ENCODE data around the gene PROX1.

The PROX1 gene

GRCh38 chr1:213979751-213980586 is 7.8 kb upstream of the PROX1 start:
- DNase-seq (ENCODE audit: low read depth, low spot score), result no peak

- DNase-seq (ENCODE audit: low read depth, low spot score), result no peak
Observed at GRCh38 chr1:213980906-213981305, 6.9 kb upstream of the PROX1 start.

GRCh38 chr1:213982289-213982671 is 5.5 kb upstream of the PROX1 start:
- DNase-seq (ENCODE audit: low read depth, low spot score), result no peak

GRCh38 chr1:213982672-213983492 is 4.9 kb upstream of the PROX1 start:
- DNase-seq (ENCODE audit: low read depth, low spot score), result no peak

GRCh38 chr1:213983493-213984386 is 4.0 kb upstream of the PROX1 start:
- DNase-seq (ENCODE audit: low read depth, low spot score), result no peak

- no peak for DNase-seq (ENCODE audit: low read depth, low spot score)
Observed at GRCh38 chr1:213984387-213985208, 3.2 kb upstream of the PROX1 start.

- no peak for DNase-seq (ENCODE audit: low read depth, low spot score)
Observed at GRCh38 chr1:213985209-213986019, 2.4 kb upstream of the PROX1 start.

- DNase-seq (ENCODE audit: low read depth, low spot score), result no peak
Observed at GRCh38 chr1:213986020-213986924, 1.5 kb upstream of the PROX1 start.

- DNase-seq (ENCODE audit: low read depth, low spot score), result no peak
Observed at GRCh38 chr1:213986925-213987250, 885 bp upstream of the PROX1 start.

- no peak for DNase-seq (ENCODE audit: low read depth, low spot score)
Observed at GRCh38 chr1:213987422-213987926, 299 bp upstream of the PROX1 start.

GRCh38 chr1:213988507-213989001 is 781 bp downstream of the PROX1 start:
- DNase-seq (ENCODE audit: low read depth, low spot score), result no peak

GRCh38 chr1:213989002-213989855 is 1.5 kb downstream of the PROX1 start:
- DNase-seq (ENCODE audit: low read depth, low spot score), result no peak

GRCh38 chr1:213993929-213994328 is 6.2 kb downstream of the PROX1 start:
- DNase-seq (ENCODE audit: low read depth, low spot score), result no peak

GRCh38 chr1:213994888-213995287 is 7.1 kb downstream of the PROX1 start:
- no peak for DNase-seq (ENCODE audit: low read depth, low spot score)

- DNase-seq (ENCODE audit: low read depth, low spot score), result no peak
Observed at GRCh38 chr1:213995603-213996002, 7.8 kb downstream of the PROX1 start.

- no peak for DNase-seq (ENCODE audit: low read depth, low spot score)
Observed at GRCh38 chr1:213996320-213997037, 8.7 kb downstream of the PROX1 start.
